Mucosa of stomach (tissue), 1 donor: ENCODE results near the gene OR1F1.
"Not testable (repeated sequence)": the region's sequence is repeated elsewhere in the genome, so short reads cannot be mapped to it uniquely, and the experiment has no call there.

Experiments used
- H3K27me3 ChIP-seq: one replicate; pipeline ENCODE4 v1.7.0; 2013; ENCODE audit warnings: mild to moderate bottlenecking, low read length; ENCODE audit not compliant: control insufficient read depth, insufficient read depth
- H3K36me3 ChIP-seq: one replicate; pipeline ENCODE4 v1.7.0; 2013; ENCODE audit warnings: low read length; ENCODE audit not compliant: control insufficient read depth, insufficient read depth
- H3K4me1 ChIP-seq: one replicate; pipeline ENCODE4 v1.7.0; 2013; ENCODE audit warnings: mild to moderate bottlenecking, low read length; ENCODE audit not compliant: control insufficient read depth, insufficient read depth
- H3K4me3 ChIP-seq: one replicate; pipeline ENCODE4 v1.7.0; 2013; ENCODE audit warnings: low read length
- H3K9ac ChIP-seq: one replicate; pipeline ENCODE4 v1.7.0; 2013; ENCODE audit warnings: mild to moderate bottlenecking, low read length, moderate library complexity
- H3K9me3 ChIP-seq: one replicate; pipeline ENCODE4 v1.7.0; 2013; ENCODE audit warnings: mild to moderate bottlenecking, low read length, moderate library complexity; ENCODE audit not compliant: control insufficient read depth
- donor health status: Pancreatic carcinoma.

Gene OR1F1

DNA sequence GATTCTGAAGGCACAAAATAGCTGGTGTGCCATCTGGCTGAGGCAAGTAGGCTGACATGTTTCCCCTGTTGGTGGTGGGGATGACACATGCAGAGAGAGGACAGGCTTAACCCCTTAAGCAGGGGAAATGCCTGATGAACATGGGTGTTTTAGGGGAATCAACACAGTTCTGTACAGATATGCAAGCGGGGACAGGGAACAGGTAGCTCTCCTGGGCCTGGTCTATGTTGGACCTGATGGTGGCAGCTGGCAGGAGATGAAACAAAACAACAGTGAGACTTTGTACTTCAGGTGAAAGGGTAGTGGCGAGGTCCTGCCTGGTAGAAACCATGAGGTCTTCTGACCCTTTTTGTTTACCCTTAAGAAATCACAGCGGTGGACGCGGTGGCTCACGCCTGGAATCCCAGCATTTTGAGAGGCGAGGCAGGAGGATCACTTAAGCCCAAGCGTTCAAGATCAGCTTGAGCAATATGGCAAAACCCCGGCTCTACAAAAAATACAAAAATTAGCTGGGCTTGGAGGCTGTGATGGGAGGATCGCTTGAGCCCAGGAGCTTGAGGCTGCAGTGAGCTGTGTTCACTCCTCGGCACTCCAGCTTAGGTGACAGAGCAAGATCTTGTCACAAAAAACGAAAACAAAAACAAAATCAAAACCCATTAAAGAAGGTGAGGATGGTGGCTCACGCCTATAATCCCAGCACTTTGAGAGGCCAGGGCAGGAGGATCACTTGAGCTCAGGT lies 10.5 kb downstream of the OR1F1 start:
- Histone ChIP-seq H3K9me3 (no peaks in the 10 kb centered on the region), H3K27me3 (peaks cover 38% of the 10 kb centered on the region), H3K4me3 (no peak overlapping the region), H3K9ac (no peak overlapping the region), H3K36me3 (no peaks in the 10 kb centered on the region), H3K4me1 (no peaks in the 10 kb centered on the region)

DNA sequence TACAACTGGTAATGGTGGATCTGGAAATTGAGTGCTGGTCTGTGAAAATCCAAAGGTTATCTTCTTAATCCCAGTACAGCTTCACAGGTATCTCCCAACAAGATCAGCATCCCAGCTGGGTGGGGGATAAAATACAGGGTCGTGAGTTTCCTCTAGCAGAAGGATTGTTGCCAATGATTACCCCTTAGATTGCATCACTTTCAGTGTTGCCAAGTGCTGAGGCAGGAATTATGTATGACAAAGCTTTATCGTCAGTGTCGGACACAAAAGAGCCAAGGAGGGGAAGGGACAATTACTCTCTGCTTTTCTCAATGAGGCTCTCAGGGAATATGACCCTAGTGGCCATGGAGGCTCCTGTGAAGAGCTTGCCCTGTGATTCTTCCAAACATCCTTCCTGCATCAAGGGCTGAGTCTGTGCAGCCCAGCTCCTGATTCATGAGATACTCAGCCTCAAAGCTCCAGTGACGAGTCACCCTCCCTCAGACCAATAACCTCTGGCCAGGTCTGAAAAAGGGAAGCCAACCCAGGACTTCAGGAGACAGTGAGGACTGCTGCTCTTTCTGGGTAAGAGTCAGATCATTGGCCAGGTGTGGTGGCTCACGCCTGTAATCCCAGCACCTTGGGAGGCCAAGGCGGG lies 15.0 kb downstream of the OR1F1 start:
- H3K9ac ChIP-seq = no peak overlapping the region
- H3K4me3 ChIP-seq = no peak overlapping the region
- no peaks in the 10 kb centered on the region for H3K9me3 ChIP-seq
- no peaks in the 10 kb centered on the region for H3K4me1 ChIP-seq
- H3K36me3 ChIP-seq = no peaks in the 10 kb centered on the region
- H3K27me3 ChIP-seq = peaks cover 9% of the 10 kb centered on the region

DNA sequence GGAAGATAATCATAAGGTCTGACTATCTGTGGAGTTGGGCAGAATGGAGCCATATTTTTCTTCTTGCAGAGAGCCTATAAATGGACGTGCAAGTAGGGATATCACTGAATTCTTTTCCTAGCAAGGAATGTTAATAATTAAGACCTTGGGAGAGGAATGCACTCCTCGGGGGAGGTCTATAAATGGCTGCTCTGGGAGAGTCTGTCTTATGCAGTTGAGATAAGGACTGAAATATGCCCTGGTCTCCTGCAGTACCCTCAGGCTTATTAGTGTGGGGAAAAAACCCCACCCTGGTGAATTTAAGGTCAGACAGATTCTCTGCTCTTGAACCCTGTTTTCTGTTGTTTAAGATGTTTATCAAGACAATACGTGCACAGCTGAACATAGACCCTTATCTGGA lies 17.9 kb downstream of the OR1F1 start:
- H3K9ac ChIP-seq, H3K4me1 ChIP-seq, H3K9me3 ChIP-seq, H3K27me3 ChIP-seq, H3K4me3 ChIP-seq, H3K36me3 ChIP-seq: not testable (repeated sequence)

DNA sequence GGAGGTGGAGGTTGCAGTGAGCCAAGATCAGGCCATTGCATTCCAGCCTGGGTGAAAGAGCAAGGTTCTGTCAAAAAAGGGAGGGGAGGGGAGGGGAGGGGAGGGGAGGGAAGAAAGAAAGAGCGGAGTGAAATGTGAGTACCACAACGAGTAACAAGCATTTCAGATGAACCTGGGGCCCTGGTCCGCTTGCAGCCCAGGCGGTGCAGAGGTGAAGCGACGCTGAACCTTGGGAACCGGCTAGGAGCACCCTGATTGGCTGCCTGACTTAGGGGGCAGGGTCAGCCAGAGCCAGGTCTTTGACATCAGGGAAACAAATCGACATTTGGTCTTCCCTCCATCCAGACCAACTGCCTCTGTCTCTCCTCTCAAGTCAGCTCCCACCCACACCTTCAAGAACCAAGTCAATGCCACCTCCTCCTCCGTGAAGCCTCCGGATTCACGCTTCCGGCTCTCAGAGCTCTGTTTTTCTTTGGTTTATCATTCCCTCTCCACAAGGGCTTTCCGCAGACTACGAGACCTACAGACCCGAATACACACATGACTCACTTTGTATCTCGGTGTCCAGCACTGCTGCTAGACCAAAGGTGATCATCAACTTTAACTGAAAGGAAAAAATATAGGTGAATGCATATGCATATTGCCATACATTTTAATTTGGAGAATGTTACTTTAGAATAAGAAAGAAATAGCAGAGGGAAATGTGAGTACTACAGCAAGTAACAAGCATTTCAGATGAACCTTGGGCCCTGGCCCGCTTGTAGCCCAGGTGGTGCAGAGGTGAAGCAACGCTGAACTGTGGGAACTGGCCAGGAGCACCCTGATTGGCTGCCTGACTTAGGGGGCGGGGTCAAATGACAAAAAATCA lies 19.3 kb downstream of the OR1F1 start:
- Histone ChIP-seq H3K4me1 (no peaks in the 10 kb centered on the region), H3K36me3 (no peaks in the 10 kb centered on the region), H3K4me3 (no peak overlapping the region), H3K9ac (no peak overlapping the region), H3K9me3 (no peaks in the 10 kb centered on the region), H3K27me3 (no peaks in the 10 kb centered on the region)

- Histone ChIP-seq H3K27me3 (no peaks in the 10 kb centered on the region), H3K4me3 (no peak overlapping the region), H3K36me3 (no peaks in the 10 kb centered on the region), H3K9me3 (no peaks in the 10 kb centered on the region), H3K4me1 (no peaks in the 10 kb centered on the region), H3K9ac (no peak overlapping the region)
Measured at GRCh38 chr16:3212006-3212405, 24.0 kb downstream of the OR1F1 start.

DNA sequence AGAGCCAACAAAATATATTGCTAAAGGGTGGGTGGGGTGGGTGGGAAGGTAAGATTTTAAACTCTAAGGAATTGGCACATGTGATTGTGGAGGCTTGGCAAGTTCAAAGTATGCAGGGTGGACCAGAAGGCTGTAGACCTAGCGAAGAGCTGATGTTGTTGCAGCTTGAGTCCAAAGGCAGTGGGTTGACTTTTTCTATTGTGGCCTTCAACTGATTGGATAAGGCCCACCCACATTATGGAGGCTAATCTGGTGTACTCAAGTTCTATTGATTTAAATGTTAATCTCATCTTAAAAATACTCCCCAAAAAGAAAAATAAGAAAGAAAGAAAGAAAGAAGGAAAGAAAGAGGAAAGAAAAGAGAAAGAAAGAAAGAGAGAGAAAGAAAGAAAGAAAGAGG lies 24.6 kb downstream of the OR1F1 start:
- no peaks in the 10 kb centered on the region for H3K9me3 ChIP-seq
- H3K27me3 ChIP-seq = no peaks in the 10 kb centered on the region
- no peaks in the 10 kb centered on the region for H3K4me1 ChIP-seq
- H3K4me3 ChIP-seq = no peak overlapping the region
- H3K9ac ChIP-seq = no peak overlapping the region
- no peaks in the 10 kb centered on the region for H3K36me3 ChIP-seq

- H3K9me3 ChIP-seq = no peaks in the 10 kb centered on the region
- no peak overlapping the region for H3K9ac ChIP-seq
- H3K27me3 ChIP-seq = no peaks in the 10 kb centered on the region
- no peaks in the 10 kb centered on the region for H3K4me1 ChIP-seq
- no peaks in the 10 kb centered on the region for H3K36me3 ChIP-seq
- H3K4me3 ChIP-seq = no peak overlapping the region
Measured at GRCh38 chr16:3214904-3215600, 27.0 kb downstream of the OR1F1 start.

GRCh38 chr16:3215601-3216262 lies 27.7 kb downstream of the OR1F1 start:
- no peaks in the 10 kb centered on the region for H3K4me1 ChIP-seq
- no peaks in the 10 kb centered on the region for H3K9me3 ChIP-seq
- H3K36me3 ChIP-seq = no peaks in the 10 kb centered on the region
- no peaks in the 10 kb centered on the region for H3K27me3 ChIP-seq
- H3K4me3 ChIP-seq = no peak overlapping the region
- H3K9ac ChIP-seq = no peak overlapping the region

DNA sequence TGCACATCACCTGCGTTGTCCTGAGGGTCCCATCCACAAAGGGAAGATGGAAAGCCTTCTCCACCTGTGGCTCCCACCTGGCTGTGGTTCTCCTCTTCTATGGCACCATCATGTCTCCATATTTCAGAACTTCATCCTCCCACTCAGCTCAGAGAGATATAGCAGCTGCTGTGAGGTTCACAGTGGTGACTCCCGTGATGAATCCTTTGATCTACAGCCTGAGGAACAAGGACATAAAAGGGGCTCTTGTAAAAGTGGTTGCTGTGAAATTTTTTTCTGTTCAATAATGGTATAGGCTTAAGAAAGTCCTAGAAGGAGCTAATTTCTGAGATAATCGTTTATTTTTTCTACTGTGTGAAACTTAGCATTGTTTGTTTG lies 28.2 kb downstream of the OR1F1 start:
- H3K9me3 ChIP-seq = no peaks in the 10 kb centered on the region
- no peak overlapping the region for H3K9ac ChIP-seq
- H3K4me3 ChIP-seq = no peak overlapping the region
- no peaks in the 10 kb centered on the region for H3K27me3 ChIP-seq
- no peaks in the 10 kb centered on the region for H3K36me3 ChIP-seq
- no peaks in the 10 kb centered on the region for H3K4me1 ChIP-seq

DNA sequence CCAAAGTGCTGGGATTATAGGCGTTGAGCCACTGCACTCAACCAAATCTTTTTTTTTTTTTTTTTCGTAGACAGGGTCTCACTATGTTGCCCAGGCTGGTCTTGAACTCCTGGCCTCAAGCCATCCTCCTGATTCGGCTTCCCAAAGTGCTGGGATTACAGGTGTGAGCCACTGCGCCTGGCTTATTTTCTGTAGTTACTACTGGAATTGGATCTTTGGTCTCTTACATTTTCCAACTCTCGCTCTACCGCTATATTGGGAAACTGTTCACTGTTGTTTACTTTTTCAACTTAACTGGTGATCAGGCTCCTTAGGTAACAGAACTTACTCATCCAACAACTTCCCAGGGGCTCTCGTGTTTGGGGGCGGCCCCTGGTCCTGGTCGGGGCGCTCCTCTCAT lies 32.8 kb downstream of the OR1F1 start:
- Histone ChIP-seq H3K36me3 (peaks cover 5% of the 10 kb centered on the region), H3K4me3 (no peak overlapping the region), H3K9ac (no peak overlapping the region), H3K27me3 (no peaks in the 10 kb centered on the region), H3K9me3 (peaks cover 17% of the 10 kb centered on the region), H3K4me1 (no peaks in the 10 kb centered on the region)

DNA sequence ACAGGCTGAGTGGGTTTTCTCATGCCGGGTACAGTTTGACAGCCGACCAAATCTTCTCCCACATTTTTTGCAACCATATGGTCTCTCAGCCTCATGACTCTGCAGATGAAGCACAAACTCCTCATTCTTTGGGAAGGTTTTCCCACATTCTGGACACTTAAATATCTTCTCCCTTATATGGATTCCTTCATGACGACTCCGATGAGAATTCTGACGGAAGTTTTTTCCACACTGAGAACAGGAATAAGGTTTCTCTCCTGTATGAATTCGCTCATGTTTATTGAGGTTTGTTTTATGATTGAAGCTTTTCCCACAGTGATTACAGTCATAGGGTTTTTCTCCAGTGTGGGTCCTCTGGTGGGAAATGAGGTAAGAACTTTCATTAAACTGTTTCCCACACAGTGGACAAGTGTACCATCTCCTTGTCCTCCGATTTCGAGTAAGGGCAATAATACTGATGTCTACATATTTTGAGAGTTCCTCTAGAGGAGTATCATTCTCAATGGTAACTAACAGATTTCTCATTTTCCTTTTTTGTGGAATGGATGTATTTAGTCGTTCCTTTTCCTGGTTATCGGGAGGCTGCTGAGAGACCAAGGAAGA lies 36.0 kb downstream of the OR1F1 start:
- Histone ChIP-seq H3K9ac (no peak overlapping the region), H3K4me3 (no peak overlapping the region), H3K27me3 (no peaks in the 10 kb centered on the region), H3K9me3 (peaks cover 17% of the 10 kb centered on the region), H3K36me3 (peaks cover 5% of the 10 kb centered on the region), H3K4me1 (no peaks in the 10 kb centered on the region)
